HEK293T (cell line): ENCODE data around the gene TBPL1.

Experiments
- ARNT ChIP-seq: fragments of 450-650 bp; IDR thresholded peaks from 2 replicates; pipeline ENCODE4 v1.6.1; 2017; ENCODE audit warnings: mild to moderate bottlenecking
- BHLHE40 ChIP-seq: fragments of 450-650 bp; IDR thresholded peaks from 2 replicates; pipeline ENCODE4 v1.6.1; 2016; ENCODE audit warnings: mild to moderate bottlenecking, moderate library complexity, borderline replicate concordance
- ELF4 ChIP-seq: fragments of 450-650 bp; IDR thresholded peaks from 2 replicates; pipeline ENCODE4 v1.6.1; 2017; ENCODE audit warnings: antibody characterized with exemption
- FOXK2 ChIP-seq: fragments of 450-650 bp; IDR thresholded peaks from 2 replicates; pipeline ENCODE4 v1.6.1; 2016; ENCODE audit warnings: mild to moderate bottlenecking
- FOXM1 ChIP-seq: fragments of 450-650 bp; IDR thresholded peaks from 2 replicates; pipeline ENCODE4 v1.6.1; 2017; ENCODE audit warnings: mild to moderate bottlenecking, borderline replicate concordance
- HDGF ChIP-seq: fragments of 450-650 bp; IDR thresholded peaks from 2 replicates; pipeline ENCODE4 v1.6.1; 2017; ENCODE audit warnings: antibody characterized with exemption, borderline replicate concordance
- L3MBTL2 ChIP-seq: fragments of 450-650 bp; conservative IDR thresholded peaks from 2 replicates; pipeline ENCODE4 v1.6.1; 2016; ENCODE audit warnings: mild to moderate bottlenecking
- NFRKB ChIP-seq: fragments of 450-650 bp; IDR thresholded peaks from 2 replicates; pipeline ENCODE4 v1.6.1; 2016; ENCODE audit warnings: mild to moderate bottlenecking, moderate library complexity
- PKNOX1 ChIP-seq: fragments of 450-650 bp; IDR thresholded peaks from 2 replicates; pipeline ENCODE4 v1.6.1; 2016
- SP1 ChIP-seq: fragments of 450-650 bp; IDR thresholded peaks from 2 replicates; pipeline ENCODE4 v1.6.1; 2017
- SUZ12 ChIP-seq: fragments of 450-650 bp; IDR thresholded peaks from 2 replicates; pipeline ENCODE4 v1.6.1; 2016; ENCODE audit warnings: mild to moderate bottlenecking
- TARDBP ChIP-seq: fragments of 450-650 bp; IDR thresholded peaks from 2 replicates; pipeline ENCODE4 v1.6.1; 2016

- TF ChIP-seq TARDBP: no peak
- no peak for TF ChIP-seq SP1
- TF ChIP-seq SUZ12: no peak
- TF ChIP-seq FOXK2: no peak
- no peak for TF ChIP-seq ELF4
- no peak for TF ChIP-seq FOXM1
- no peak for TF ChIP-seq ARNT
- TF ChIP-seq PKNOX1: no peak
- TF ChIP-seq HDGF: no peak
- no peak for TF ChIP-seq NFRKB
- no peak for TF ChIP-seq BHLHE40
- no peak for TF ChIP-seq L3MBTL2
Observed at GRCh38 chr6:133961831-133962230, 8.8 kb downstream of the TBPL1 start.
